A549 treated with dexamethasone at 1 μM for 4 hours (cell line): ENCODE data around the gene GDPD4. TPM values are rescaled to one million over a fixed set of nuclear protein-coding genes. Genes with fewer than 3 reads are reported as not detected.

Experiments used
- total RNA-seq: library from RNA; stranded (reverse); fragments of 200-300 nt; extraction: Qiagen RNA extraction; gene quantifications from 5 replicates; pipeline ENCODE4 v1.2.3, GENCODE V29; 2022

The GDPD4 gene
- not detected in 5 replicates for total RNA-seq

GRCh38 chr11:77301510-77301909 lies at the start of gene GDPD4:
Gene GDPD4 (minus strand): TSS chr11:77301686. CDS start chr11:77285137, 16,549 bp downstream.

Other genes starting within 250 kb of the GDPD4 start
- 6.3 to 10.0 TPM (median 8.6 TPM) in 5 replicates for gene CAPN5, start 234.7 kb downstream of the GDPD4 start, total RNA-seq
- not detected in 5 replicates for gene OMP, start 198.8 kb downstream of the GDPD4 start, total RNA-seq
- gene MYO7A, start 173.4 kb downstream of the GDPD4 start, total RNA-seq = 0.92 to 1.4 TPM (median 1.3 TPM) in 5 replicates
- 18.4 to 21.1 TPM (median 20.3 TPM) in 5 replicates for gene PAK1, start 172.4 kb upstream of the GDPD4 start, total RNA-seq